ENCODE results near the gene WDFY4.

- TF ChIP-seq CTCF (IDR thresholded peaks at IDR 0.05) (no peak), POLR2A (IDR thresholded peaks at IDR 0.05) (no peak)
Observed at GRCh38 chr10:48935577-48935976, 250.9 kb downstream of the WDFY4 start.
